Suprapubic skin (tissue), 4 donors: ENCODE measurements around the gene SLC22A16.

Source experiments
- POLR2A ChIP-seq, 2 donors: fragments of 450-650 bp; IDR thresholded peaks; one replicate each; pipeline ENCODE4 v1.6.1; 2017; ENCODE audit warnings: antibody characterized with exemption in 2 of 2, mild to moderate bottlenecking in 2 of 2, moderate library complexity in 2 of 2
- POLR2AphosphoS5 ChIP-seq, 3 donors: sonication (generic); formaldehyde crosslinking; IDR thresholded peaks; one replicate each; pipeline ENCODE4 v1.6.1; 2017; ENCODE audit warnings: antibody characterized with exemption in 3 of 3

DNA sequence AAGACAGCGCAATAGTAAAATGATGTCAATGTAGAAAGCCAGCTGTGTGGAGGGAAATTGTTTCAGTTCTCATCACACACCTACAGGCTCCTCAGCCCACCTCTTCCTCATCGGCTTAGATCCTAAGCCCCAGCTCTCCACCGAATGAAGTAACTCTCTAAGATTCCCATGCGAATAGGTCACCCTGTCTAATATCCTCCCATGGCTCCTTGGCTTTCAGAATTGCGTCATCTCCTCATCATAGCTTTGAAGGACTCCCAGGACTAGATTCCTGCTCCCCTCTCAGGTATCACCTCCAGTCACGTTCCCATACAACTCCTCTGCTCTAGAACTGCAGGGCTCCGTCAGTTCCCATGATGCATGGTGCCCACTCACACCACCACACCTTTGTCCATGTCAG, 16.2 kb upstream of the SLC22A16 start:
- no peak for TF ChIP-seq POLR2A (IDR thresholded peaks at IDR 0.05)
- no peak for TF ChIP-seq POLR2AphosphoS5 (IDR thresholded peaks at IDR 0.05)
